Stimulated activated naive B cell treated with anti-CD40 and anti-IgM and Interleukin-4, amounts not matched to agents 10 μg/mL and 1 μg/mL and 100 μg/mL, for 72 hours (primary cell): ENCODE data around the gene SLC35A3.

Experiments used
- ATAC-seq, 2 donors: fragments of 150-1000 bp; cut with Tn5 transposase; replicated peaks; 2 replicates each; pipeline ENCODE4 v1.10.0; 2021; ENCODE audit warnings: moderate library complexity in 1 of 2
- DNase-seq: peaks from one replicate; pipeline ENCODE4 v3.0.0; 2021
- H3K27ac Mint-ChIP-seq: one replicate; pipeline ENCODE4 v1.8.0; 2022; ENCODE audit warnings: mild to moderate bottlenecking, mixed read lengths
- H3K27me3 Mint-ChIP-seq, 2 donors: one replicate each; pipeline ENCODE4 v1.8.0; 2022; ENCODE audit warnings: mixed read lengths in 2 of 2
- H3K36me3 Mint-ChIP-seq, 2 donors: one replicate each; pipeline ENCODE4 v1.8.0; 2022; ENCODE audit warnings: mixed read lengths in 2 of 2, mild to moderate bottlenecking in 1 of 2
- H3K4me1 Mint-ChIP-seq, 2 donors: one replicate each; pipeline ENCODE4 v1.8.0; 2022; ENCODE audit warnings: mixed read lengths in 2 of 2, mild to moderate bottlenecking in 1 of 2
- H3K4me3 Mint-ChIP-seq, 2 donors: one replicate each; pipeline ENCODE4 v1.8.0; 2022; ENCODE audit warnings: mild to moderate bottlenecking in 2 of 2, mixed read lengths in 2 of 2, moderate library complexity in 1 of 2
- H3K9me3 Mint-ChIP-seq, 2 donors: one replicate each; pipeline ENCODE4 v1.8.0; 2022; ENCODE audit warnings: mixed read lengths in 2 of 2, mild to moderate bottlenecking in 1 of 2

Gene SLC35A3

GRCh38 chr1:100065183-100065968 lies 95.6 kb downstream of the SLC35A3 start:
- peak overlapping the region; percentile 15 for H3K27ac Mint-ChIP-seq
- peaks cover 38 to 48% of the 10 kb centered on the region in 2 donors for H3K36me3 Mint-ChIP-seq

GRCh38 chr1:100065969-100066227 lies 96.1 kb downstream of the SLC35A3 start:
- Mint-ChIP-seq H3K4me1 (peaks cover 9 to 27% of the 10 kb centered on the region in 2 donors), H3K9me3 (no peaks in the 10 kb centered on the region), H3K36me3 (peaks cover 38 to 44% of the 10 kb centered on the region in 2 donors), H3K4me3 (no peak overlapping the region), H3K27me3 (no peaks in the 10 kb centered on the region), H3K27ac (peak overlapping the region; percentile 15)
- ATAC-seq (no peak), DNase-seq (no peak)

More at GRCh38 chr1:100065183-100065968, 95.6 kb downstream of the SLC35A3 start:
- Mint-ChIP-seq H3K27me3 (no peaks in the 10 kb centered on the region), H3K9me3 (no peaks in the 10 kb centered on the region), H3K4me1 (peaks cover 9 to 27% of the 10 kb centered on the region in 2 donors), H3K4me3 (no peak overlapping the region)
- ATAC-seq (no peak), DNase-seq (no peak)

GRCh38 chr1:100070201-100070939 lies 100.6 kb downstream of the SLC35A3 start:
- no peak for ATAC-seq
- DNase-seq: no peak
- Mint-ChIP-seq H3K27ac (no peak overlapping the region), H3K36me3 (peaks cover 43 to 52% of the 10 kb centered on the region in 2 donors), H3K4me3 (no peak overlapping the region), H3K27me3 (no peaks in the 10 kb centered on the region), H3K9me3 (no peaks in the 10 kb centered on the region), H3K4me1 (peaks cover 6 to 11% of the 10 kb centered on the region in 2 donors)

- peaks cover 35 to 49% of the 10 kb centered on the region in 2 donors for H3K36me3 Mint-ChIP-seq
- no peaks in the 10 kb centered on the region for H3K9me3 Mint-ChIP-seq
- peaks cover 5 to 8% of the 10 kb centered on the region in 2 donors for H3K4me1 Mint-ChIP-seq
- H3K27ac Mint-ChIP-seq: no peak overlapping the region
- ATAC-seq (no peak), DNase-seq (no peak)
- H3K27me3 Mint-ChIP-seq: no peaks in the 10 kb centered on the region
- no peak overlapping the region for H3K4me3 Mint-ChIP-seq
Observed at GRCh38 chr1:100073531-100073930, 103.7 kb downstream of the SLC35A3 start.

- ATAC-seq (no peak), DNase-seq (no peak)
- peak overlapping the region; percentile 47 for H3K27ac Mint-ChIP-seq
- H3K4me1 Mint-ChIP-seq: peaks cover 5 to 8% of the 10 kb centered on the region in 2 donors
- no peaks in the 10 kb centered on the region for H3K9me3 Mint-ChIP-seq
- H3K4me3 Mint-ChIP-seq: no peak overlapping the region
- no peaks in the 10 kb centered on the region for H3K27me3 Mint-ChIP-seq
- H3K36me3 Mint-ChIP-seq: peaks cover 41 to 59% of the 10 kb centered on the region in 2 donors
Observed at GRCh38 chr1:100074604-100075395, 105.0 kb downstream of the SLC35A3 start.

GRCh38 chr1:100075773-100076172 lies 106.0 kb downstream of the SLC35A3 start:
- H3K27me3 Mint-ChIP-seq: no peaks in the 10 kb centered on the region
- ATAC-seq (peak; percentile 61 to 77), DNase-seq (no peak)
- peaks cover 5 to 8% of the 10 kb centered on the region in 2 donors for H3K4me1 Mint-ChIP-seq
- no peaks in the 10 kb centered on the region for H3K9me3 Mint-ChIP-seq
- H3K27ac Mint-ChIP-seq: peak overlapping the region; percentile 5
- no peak overlapping the region for H3K4me3 Mint-ChIP-seq
- H3K36me3 Mint-ChIP-seq: peaks cover 36 to 54% of the 10 kb centered on the region in 2 donors

GRCh38 chr1:100076319-100076718 lies 106.5 kb downstream of the SLC35A3 start:
- Mint-ChIP-seq H3K36me3 (peaks cover 36 to 52% of the 10 kb centered on the region in 2 donors), H3K9me3 (no peaks in the 10 kb centered on the region)
- no peak for ATAC-seq

GRCh38 chr1:100076744-100077143 lies 106.9 kb downstream of the SLC35A3 start:
- no peak for DNase-seq
- peaks cover 32 to 48% of the 10 kb centered on the region in 2 donors for H3K36me3 Mint-ChIP-seq
- H3K4me3 Mint-ChIP-seq: no peak overlapping the region
- H3K27me3 Mint-ChIP-seq: no peaks in the 10 kb centered on the region
- peaks cover 5 to 8% of the 10 kb centered on the region in 2 donors for H3K4me1 Mint-ChIP-seq
- ATAC-seq: peak; percentile 49 to 75
- H3K27ac Mint-ChIP-seq: no peak overlapping the region
- H3K9me3 Mint-ChIP-seq: no peaks in the 10 kb centered on the region

More at GRCh38 chr1:100076319-100076718, 106.5 kb downstream of the SLC35A3 start:
- DNase-seq: no peak
- Mint-ChIP-seq H3K27me3 (no peaks in the 10 kb centered on the region), H3K4me3 (no peak overlapping the region), H3K27ac (no peak overlapping the region), H3K4me1 (peaks cover 5 to 8% of the 10 kb centered on the region in 2 donors)

GRCh38 chr1:100077531-100077930 lies 107.7 kb downstream of the SLC35A3 start:
- no peaks in the 10 kb centered on the region for H3K27me3 Mint-ChIP-seq
- H3K9me3 Mint-ChIP-seq: no peaks in the 10 kb centered on the region
- H3K36me3 Mint-ChIP-seq: peaks cover 29 to 41% of the 10 kb centered on the region in 2 donors
- no peak overlapping the region for H3K4me3 Mint-ChIP-seq
- ATAC-seq (no peak), DNase-seq (no peak)
- peaks cover 5% of the 10 kb centered on the region in 2 donors for H3K4me1 Mint-ChIP-seq
- H3K27ac Mint-ChIP-seq: no peak overlapping the region

- no peaks in the 10 kb centered on the region for H3K27me3 Mint-ChIP-seq
- ATAC-seq (no peak), DNase-seq (no peak)
- no peak overlapping the region for H3K27ac Mint-ChIP-seq
- H3K4me1 Mint-ChIP-seq: peaks cover 0 to 5% of the 10 kb centered on the region in 2 donors
- no peaks in the 10 kb centered on the region for H3K9me3 Mint-ChIP-seq
- no peak overlapping the region for H3K4me3 Mint-ChIP-seq
- H3K36me3 Mint-ChIP-seq: peaks cover 15 to 22% of the 10 kb centered on the region in 2 donors
Observed at GRCh38 chr1:100080331-100080730, 110.5 kb downstream of the SLC35A3 start.
